Thyroid gland (tissue), 4 donors: Measurements from ENCODE around the gene SYT1.

Experiments
- POLR2A ChIP-seq, 2 donors: fragments of 450-650 bp; IDR thresholded peaks; one replicate each; pipeline ENCODE4 v1.6.1; 2017; ENCODE audit warnings: antibody characterized with exemption in 2 of 2, mild to moderate bottlenecking in 2 of 2, moderate library complexity in 1 of 2
- TF ChIP-seq, protein P1 (sequence below), 6 experiments: fragments of 200-600 bp in 3 of 6; fragments of 450-650 bp in 3 of 6; sonication (generic) in 3 of 6; IDR thresholded peaks; one replicate each; pipeline ENCODE4 v1.5.1; 2016 to 2019; ENCODE audit warnings: antibody characterized with exemption in 6 of 6, mild to moderate bottlenecking in 2 of 6, inconsistent platforms in 1 of 6, moderate library complexity in 1 of 6

DNA sequence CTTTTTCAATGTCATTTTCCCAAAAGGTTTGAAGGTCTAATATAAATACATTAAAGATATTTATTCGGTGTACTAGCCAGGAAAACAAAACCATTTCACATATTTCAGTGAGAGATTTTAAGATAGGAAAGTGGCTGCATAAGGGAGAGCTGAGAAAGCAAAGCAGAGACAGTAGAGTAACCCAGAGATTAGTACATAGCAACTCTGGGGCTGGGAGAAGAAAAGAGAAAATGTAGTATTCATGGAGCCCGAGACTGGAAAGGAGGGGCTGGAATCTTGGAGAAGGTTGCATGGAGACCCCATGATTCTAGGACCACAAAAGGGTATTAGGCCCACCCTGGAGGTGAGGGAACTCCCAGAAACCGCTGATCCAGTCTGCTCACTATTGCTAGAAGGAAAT lies 589.2 kb downstream of the SYT1 start:
- no peak for TF ChIP-seq POLR2A (IDR thresholded peaks at IDR 0.05)
- TF ChIP-seq, protein P1, sequence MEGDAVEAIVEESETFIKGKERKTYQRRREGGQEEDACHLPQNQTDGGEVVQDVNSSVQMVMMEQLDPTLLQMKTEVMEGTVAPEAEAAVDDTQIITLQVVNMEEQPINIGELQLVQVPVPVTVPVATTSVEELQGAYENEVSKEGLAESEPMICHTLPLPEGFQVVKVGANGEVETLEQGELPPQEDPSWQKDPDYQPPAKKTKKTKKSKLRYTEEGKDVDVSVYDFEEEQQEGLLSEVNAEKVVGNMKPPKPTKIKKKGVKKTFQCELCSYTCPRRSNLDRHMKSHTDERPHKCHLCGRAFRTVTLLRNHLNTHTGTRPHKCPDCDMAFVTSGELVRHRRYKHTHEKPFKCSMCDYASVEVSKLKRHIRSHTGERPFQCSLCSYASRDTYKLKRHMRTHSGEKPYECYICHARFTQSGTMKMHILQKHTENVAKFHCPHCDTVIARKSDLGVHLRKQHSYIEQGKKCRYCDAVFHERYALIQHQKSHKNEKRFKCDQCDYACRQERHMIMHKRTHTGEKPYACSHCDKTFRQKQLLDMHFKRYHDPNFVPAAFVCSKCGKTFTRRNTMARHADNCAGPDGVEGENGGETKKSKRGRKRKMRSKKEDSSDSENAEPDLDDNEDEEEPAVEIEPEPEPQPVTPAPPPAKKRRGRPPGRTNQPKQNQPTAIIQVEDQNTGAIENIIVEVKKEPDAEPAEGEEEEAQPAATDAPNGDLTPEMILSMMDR (IDR thresholded peaks at IDR 0.05) = no peak
